Liver (tissue), 9 donors: ENCODE measurements around the gene PTPN22. TPM values are rescaled to one million over a fixed set of nuclear protein-coding genes. Genes with fewer than 3 reads are reported as not detected.

ENCODE experiments used
- DNase-seq: peaks from one replicate; pipeline ENCODE4 v3.0.0-alpha.2; 2017; ENCODE audit warnings: low spot score
- H3K27ac ChIP-seq, 2 donors: one replicate each; pipeline ENCODE4 v1.7.0; 2013; ENCODE audit warnings: inconsistent platforms in 2 of 2, low read length in 2 of 2, control low read depth in 1 of 2, low read depth in 1 of 2, mild to moderate bottlenecking in 1 of 2
- H3K27me3 ChIP-seq, 4 donors: one replicate each; pipeline versions ENCODE4 v1.6.1 to v1.7.0; 2013; ENCODE audit warnings: low read length in 3 of 4, inconsistent platforms in 1 of 4, mild to moderate bottlenecking in 1 of 4, moderate library complexity in 1 of 4; ENCODE audit not compliant: control insufficient read depth in 4 of 4, insufficient read depth in 4 of 4
- H3K36me3 ChIP-seq, 4 donors: one replicate each; pipeline versions ENCODE4 v1.6.1 to v1.7.0; 2013; ENCODE audit warnings: low read length in 3 of 4, mild to moderate bottlenecking in 3 of 4, low read depth in 1 of 4, moderate library complexity in 1 of 4; ENCODE audit not compliant: control insufficient read depth in 4 of 4, insufficient read depth in 3 of 4
- H3K4me1 ChIP-seq, 4 donors: one replicate each; pipeline versions ENCODE4 v1.6.1 to v1.7.0; 2013; ENCODE audit warnings: low read length in 3 of 4, mild to moderate bottlenecking in 3 of 4, moderate library complexity in 1 of 4; ENCODE audit not compliant: control insufficient read depth in 4 of 4, insufficient read depth in 4 of 4
- H3K4me3 ChIP-seq, 3 donors: one replicate each; pipeline versions ENCODE4 v1.6.1 to v1.7.0; 2013; ENCODE audit warnings: low read length in 3 of 3, control low read depth in 1 of 3, low read depth in 1 of 3, mild to moderate bottlenecking in 1 of 3
- H3K9ac ChIP-seq, 2 donors: one replicate each; pipeline ENCODE4 v1.7.0; 2013; ENCODE audit warnings: low read length in 2 of 2, mild to moderate bottlenecking in 2 of 2, moderate library complexity in 2 of 2, control low read depth in 1 of 2, low read depth in 1 of 2
- H3K9me3 ChIP-seq, 4 donors: one replicate each; pipeline versions ENCODE4 v1.6.1 to v1.7.0; 2013; ENCODE audit warnings: low read length in 3 of 4; ENCODE audit not compliant: control insufficient read depth in 4 of 4
- ATF3 ChIP-seq: IDR thresholded peaks from 2 replicates; pipeline ENCODE4 v1.6.1; 2016; ENCODE audit warnings: antibody characterized with exemption
- EGR1 ChIP-seq, 2 donors: IDR thresholded peaks; 2 replicates each; pipeline ENCODE4 v1.6.1; 2016 to 2018; ENCODE audit warnings: antibody characterized with exemption in 2 of 2, low read depth in 2 of 2
- FOXA1 ChIP-seq: IDR thresholded peaks from 2 replicates; pipeline ENCODE4 v1.6.1; 2016; ENCODE audit warnings: antibody characterized with exemption
- FOXA2 ChIP-seq: IDR thresholded peaks from 2 replicates; pipeline ENCODE4 v1.6.1; 2016; ENCODE audit warnings: antibody characterized with exemption
- GABPA ChIP-seq, 2 donors: IDR thresholded peaks in 1 of 2; conservative IDR thresholded peaks in 1 of 2; 2 replicates each; pipeline ENCODE4 v1.6.1; 2016; ENCODE audit warnings: antibody characterized with exemption in 2 of 2, mild to moderate bottlenecking in 1 of 2, moderate library complexity in 1 of 2
- HNF4A ChIP-seq, 2 donors: conservative IDR thresholded peaks; 2 replicates each; pipeline ENCODE4 v1.6.1; 2016; ENCODE audit warnings: antibody characterized with exemption in 2 of 2, mild to moderate bottlenecking in 2 of 2
- HNF4G ChIP-seq: IDR thresholded peaks from 2 replicates; pipeline ENCODE4 v1.6.1; 2016; ENCODE audit warnings: antibody characterized with exemption
- JUND ChIP-seq, 2 donors: IDR thresholded peaks; 2 replicates each; pipeline ENCODE4 v1.6.1; 2016; ENCODE audit warnings: antibody characterized with exemption in 2 of 2
- MAX ChIP-seq: IDR thresholded peaks from 2 replicates; pipeline ENCODE4 v1.6.1; 2016; ENCODE audit warnings: antibody characterized with exemption
- NR2F2 ChIP-seq: IDR thresholded peaks from 2 replicates; pipeline ENCODE4 v1.6.1; 2016; ENCODE audit warnings: antibody characterized with exemption
- RAD21 ChIP-seq, 2 donors: IDR thresholded peaks; 2 replicates each; pipeline ENCODE4 v1.6.1; 2016; ENCODE audit warnings: antibody characterized with exemption in 2 of 2, mild to moderate bottlenecking in 2 of 2
- REST ChIP-seq: IDR thresholded peaks from 2 replicates; pipeline ENCODE4 v1.6.1; 2016; ENCODE audit warnings: antibody characterized with exemption, mild to moderate bottlenecking
- RXRA ChIP-seq, 2 donors: IDR thresholded peaks; 2 replicates each; pipeline ENCODE4 v1.6.1; 2017 to 2018; ENCODE audit warnings: antibody characterized with exemption in 2 of 2, mild to moderate bottlenecking in 1 of 2
- SP1 ChIP-seq: IDR thresholded peaks from 2 replicates; pipeline ENCODE4 v1.6.1; 2018; ENCODE audit warnings: antibody characterized with exemption, mild to moderate bottlenecking
- TAF1 ChIP-seq: conservative IDR thresholded peaks from 2 replicates; pipeline ENCODE4 v1.6.1; 2016; ENCODE audit warnings: antibody characterized with exemption, mild to moderate bottlenecking
- YY1 ChIP-seq: IDR thresholded peaks from 2 replicates; pipeline ENCODE4 v1.6.1; 2016; ENCODE audit warnings: antibody characterized with exemption, mild to moderate bottlenecking
- ZBTB33 ChIP-seq: IDR thresholded peaks from 2 replicates; pipeline ENCODE4 v1.6.1; 2016; ENCODE audit warnings: antibody characterized with exemption
- WGBS: extraction: QIAGEN DNeasy Blood & Tissue Kit; methylation state at CpG from one replicate; pipeline ENCODE4 v1.1.7; 2013; 5-methylcytosine and 5-hydroxymethylcytosine counted together
- polyA plus RNA-seq, 2 donors: library from polyadenylated mRNA; stranded (reverse) in 1 of 2; unstranded in 1 of 2; fragments of 200-250 nt in 1 of 2; fragments of >200 nt in 1 of 2; fragmentation: Nextera tagmentation in 1 of 2; extraction: Ambion mirVana in 1 of 2; gene quantifications; one replicate each; pipeline versions ENCODE4 v1.2.1 to v1.2.3, GENCODE V29; 2013 to 2015
- total RNA-seq, 2 donors: library from RNA; depleted of rRNA; stranded (reverse); fragments of >200 nt; gene quantifications; one replicate each; pipeline ENCODE4 v1.2.3, GENCODE V29; 2014
- TF ChIP-seq, protein P1 (sequence below): fragments of 150-350 bp; IDR thresholded peaks from 2 replicates; pipeline ENCODE4 v1.5.1; 2017; ENCODE audit warnings: improper control_type of control experiment, low read depth, low read length; ENCODE audit not compliant: missing input control
- donor health status: healthy.
- donor health status: healthy.
- donor health status: healthy.
- donor health status: healthy.
- donor health status: healthy.

PTPN22 gene
- total and polyA plus RNA-seq, 4 donors = 0.24 to 1.9 (median 1.0) TPM

GRCh38 chr1:113779542-113779941 lies 92.0 kb downstream of the PTPN22 start:
- Histone ChIP-seq H3K9ac (no peak overlapping the region), H3K4me3 (no peak overlapping the region), H3K9me3 (no peaks in the 10 kb centered on the region), H3K27me3 (no peaks in the 10 kb centered on the region), H3K4me1 (peaks cover 0 to 9% (median 2%) of the 10 kb centered on the region in 4 donors), H3K27ac (no peak overlapping the region), H3K36me3 (peaks cover 2 to 6% (median 5%) of the 10 kb centered on the region in 4 donors)
- TF ChIP-seq NR2F2 = no peak
- no peak for TF ChIP-seq MAX
- no peak for TF ChIP-seq TAF1
- TF ChIP-seq HNF4G = no peak
- no peak for TF ChIP-seq RXRA (IDR thresholded peaks at IDR 0.05)
- no peak for TF ChIP-seq REST
- no peak for TF ChIP-seq FOXA2
- TF ChIP-seq GABPA (IDR thresholded peaks at IDR 0.05 in 1 of 2, conservative IDR thresholded peaks at IDR 0.05 in 1 of 2) = no peak
- TF ChIP-seq EGR1 (IDR thresholded peaks at IDR 0.05; ENCODE audit: low read depth in 2 of 2) = no peak
- TF ChIP-seq, protein P1, sequence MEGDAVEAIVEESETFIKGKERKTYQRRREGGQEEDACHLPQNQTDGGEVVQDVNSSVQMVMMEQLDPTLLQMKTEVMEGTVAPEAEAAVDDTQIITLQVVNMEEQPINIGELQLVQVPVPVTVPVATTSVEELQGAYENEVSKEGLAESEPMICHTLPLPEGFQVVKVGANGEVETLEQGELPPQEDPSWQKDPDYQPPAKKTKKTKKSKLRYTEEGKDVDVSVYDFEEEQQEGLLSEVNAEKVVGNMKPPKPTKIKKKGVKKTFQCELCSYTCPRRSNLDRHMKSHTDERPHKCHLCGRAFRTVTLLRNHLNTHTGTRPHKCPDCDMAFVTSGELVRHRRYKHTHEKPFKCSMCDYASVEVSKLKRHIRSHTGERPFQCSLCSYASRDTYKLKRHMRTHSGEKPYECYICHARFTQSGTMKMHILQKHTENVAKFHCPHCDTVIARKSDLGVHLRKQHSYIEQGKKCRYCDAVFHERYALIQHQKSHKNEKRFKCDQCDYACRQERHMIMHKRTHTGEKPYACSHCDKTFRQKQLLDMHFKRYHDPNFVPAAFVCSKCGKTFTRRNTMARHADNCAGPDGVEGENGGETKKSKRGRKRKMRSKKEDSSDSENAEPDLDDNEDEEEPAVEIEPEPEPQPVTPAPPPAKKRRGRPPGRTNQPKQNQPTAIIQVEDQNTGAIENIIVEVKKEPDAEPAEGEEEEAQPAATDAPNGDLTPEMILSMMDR = no peak
- no peak for TF ChIP-seq ZBTB33
- no peak for TF ChIP-seq YY1
- no peak for TF ChIP-seq HNF4A (conservative IDR thresholded peaks at IDR 0.05)
- no peak for TF ChIP-seq ATF3
- no peak for TF ChIP-seq RAD21 (IDR thresholded peaks at IDR 0.05)
- TF ChIP-seq FOXA1 = no peak
- DNase-seq = no peak
- WGBS = 94% methylated on average over 6 of the region's 6 CpGs

DNA sequence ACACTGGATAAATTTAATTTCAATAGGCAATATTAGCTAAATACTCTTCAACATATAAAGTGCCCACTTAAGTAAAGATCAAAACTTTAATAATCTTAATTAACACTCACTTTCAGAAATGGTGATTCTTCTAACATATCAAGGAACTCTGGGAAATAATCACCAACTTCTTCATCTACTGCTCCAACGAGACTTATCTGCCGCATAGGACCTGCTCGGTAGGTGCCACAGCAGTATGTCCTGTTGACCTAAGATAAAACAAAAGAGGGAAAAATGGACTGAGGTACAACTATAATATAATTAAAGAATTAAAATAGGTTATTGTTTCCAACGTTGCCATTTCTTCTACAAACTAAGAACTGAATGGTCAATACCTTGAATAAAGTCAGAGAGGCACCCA lies 94.0 kb downstream of the PTPN22 start:
- Histone ChIP-seq H3K4me1 (no peaks in the 10 kb centered on the region), H3K27me3 (no peaks in the 10 kb centered on the region), H3K9me3 (no peaks in the 10 kb centered on the region), H3K27ac (no peak overlapping the region), H3K4me3 (no peak overlapping the region), H3K36me3 (peaks cover 2 to 8% (median 6%) of the 10 kb centered on the region in 4 donors), H3K9ac (no peak overlapping the region)
- no peak for DNase-seq
- no peak for TF ChIP-seq SP1
- TF ChIP-seq YY1 = no peak
- no peak for TF ChIP-seq REST
- no peak for TF ChIP-seq ATF3
- TF ChIP-seq TAF1 = no peak
- no peak for TF ChIP-seq MAX
- TF ChIP-seq JUND (IDR thresholded peaks at IDR 0.05) = no peak
- no peak for TF ChIP-seq RXRA (IDR thresholded peaks at IDR 0.05)
- TF ChIP-seq NR2F2 = no peak
- TF ChIP-seq GABPA (IDR thresholded peaks at IDR 0.05 in 1 of 2, conservative IDR thresholded peaks at IDR 0.05 in 1 of 2) = no peak
- WGBS = 94% methylated on average over 4 of the region's 4 CpGs
